Transverse colon (tissue), 3 donors: ENCODE results near the gene TREX2.

Source experiments
- CTCF ChIP-seq, 5 experiments: fragments of 200-600 bp in 3 of 5; fragments of 450-650 bp in 2 of 5; sonication (generic) in 3 of 5; IDR thresholded peaks; 1 replicate in 2 of 5; 2 replicates in 3 of 5; pipeline ENCODE4 v1.5.1; 2016 to 2017; ENCODE audit warnings: antibody characterized with exemption in 5 of 5, inconsistent platforms in 3 of 5, mild to moderate bottlenecking in 2 of 5, moderate library complexity in 1 of 5
- EP300 ChIP-seq: sonication (generic); formaldehyde crosslinking; IDR thresholded peaks from one replicate; pipeline ENCODE4 v1.6.1; 2017; ENCODE audit warnings: antibody characterized with exemption, low read depth
- POLR2A ChIP-seq: fragments of 450-650 bp; IDR thresholded peaks from one replicate; pipeline ENCODE4 v1.6.1; 2016; ENCODE audit warnings: antibody characterized with exemption, mild to moderate bottlenecking, moderate library complexity

- no peak for TF ChIP-seq POLR2A
- TF ChIP-seq EP300: no peak
- no peak for TF ChIP-seq CTCF (IDR thresholded peaks at IDR 0.05)
Measured at GRCh38 chrX:153465691-153466380, 20.0 kb upstream of the TREX2 start.
